H9 (cell line): ENCODE measurements around the gene OVAAL. TPM values are rescaled to one million over a fixed set of nuclear protein-coding genes. Genes with fewer than 3 reads are reported as not detected.

Source experiments
- DNase-seq: peaks from one replicate; pipeline ENCODE4 v3.0.0-alpha.2; 2017
- H2AFZ ChIP-seq: one replicate; pipeline ENCODE4 v1.6.1; 2013; ENCODE audit warnings: mild to moderate bottlenecking, low read length, control low read depth, moderate library complexity
- H2AK5ac ChIP-seq: 2 replicates; pipeline ENCODE4 v1.6.1; 2013; ENCODE audit warnings: low read length, control low read depth, mixed read lengths; ENCODE audit not compliant: insufficient read length
- H2BK120ac ChIP-seq: one replicate; pipeline ENCODE4 v1.6.1; 2013; ENCODE audit warnings: low read depth, mild to moderate bottlenecking, low read length, control low read depth, inconsistent platforms; ENCODE audit not compliant: poor library complexity, severe bottlenecking
- H2BK12ac ChIP-seq: 2 replicates; pipeline ENCODE4 v1.6.1; 2013; ENCODE audit warnings: low read length, control low read depth, mixed read lengths, low read depth; ENCODE audit not compliant: insufficient read length
- H2BK15ac ChIP-seq: 2 replicates; pipeline ENCODE4 v1.6.1; 2013; ENCODE audit warnings: low read depth, low read length, control low read depth
- H2BK20ac ChIP-seq: one replicate; pipeline ENCODE4 v1.6.1; 2013; ENCODE audit warnings: low read depth, mild to moderate bottlenecking, low read length, control low read depth, inconsistent platforms; ENCODE audit not compliant: poor library complexity, severe bottlenecking
- H2BK5ac ChIP-seq: 2 replicates; pipeline ENCODE4 v1.6.1; 2013; ENCODE audit warnings: low read length, control low read depth, mixed read lengths; ENCODE audit not compliant: insufficient read length
- H3K14ac ChIP-seq: 2 replicates; pipeline ENCODE4 v1.6.1; 2013; ENCODE audit warnings: low read length, control low read depth; ENCODE audit not compliant: insufficient read depth
- H3K18ac ChIP-seq: 2 replicates; pipeline ENCODE4 v1.6.1; 2013; ENCODE audit warnings: low read depth, mild to moderate bottlenecking, mixed read lengths, low read length, control low read depth; ENCODE audit not compliant: insufficient read length
- H3K23ac ChIP-seq: 2 replicates; pipeline ENCODE4 v1.6.1; 2013; ENCODE audit warnings: low read length, control low read depth, mixed read lengths, low read depth; ENCODE audit not compliant: insufficient read length
- H3K23me2 ChIP-seq: 2 replicates; pipeline ENCODE4 v1.6.1; 2013; ENCODE audit warnings: low read depth, mild to moderate bottlenecking, mixed read lengths, low read length, control low read depth; ENCODE audit not compliant: insufficient read length, poor library complexity, severe bottlenecking
- H3K27ac ChIP-seq: 2 replicates; pipeline ENCODE4 v1.5.1; 2013; ENCODE audit warnings: low read length, control low read depth, mixed read lengths, low read depth; ENCODE audit not compliant: insufficient read length
- H3K27me3 ChIP-seq: 2 replicates; pipeline ENCODE4 v1.6.1; 2013; ENCODE audit warnings: low read length, control low read depth, inconsistent platforms; ENCODE audit not compliant: insufficient read depth
- H3K4ac ChIP-seq: 2 replicates; pipeline ENCODE4 v1.6.1; 2013; ENCODE audit warnings: low read depth, mild to moderate bottlenecking, control low read depth, inconsistent platforms, low read length, moderate library complexity
- H3K4me1 ChIP-seq: 2 replicates; pipeline ENCODE4 v1.6.1; 2013; ENCODE audit warnings: low read length, control low read depth, inconsistent platforms; ENCODE audit not compliant: insufficient read depth
- H3K4me2 ChIP-seq: 2 replicates; pipeline ENCODE4 v1.6.1; 2013; ENCODE audit warnings: low read length, control low read depth, mixed read lengths; ENCODE audit not compliant: insufficient read length, insufficient read depth
- H3K56ac ChIP-seq: 2 replicates; pipeline ENCODE4 v1.6.1; 2013; ENCODE audit warnings: low read depth, mild to moderate bottlenecking, mixed read lengths, low read length, control low read depth; ENCODE audit not compliant: insufficient read length
- H3K79me1 ChIP-seq: 2 replicates; pipeline ENCODE4 v1.6.1; 2013; ENCODE audit warnings: low read depth, mild to moderate bottlenecking, moderate library complexity, low read length, control low read depth, inconsistent platforms; ENCODE audit not compliant: insufficient read depth, poor library complexity, severe bottlenecking
- H3K79me2 ChIP-seq: 2 replicates; pipeline ENCODE4 v1.6.1; 2013; ENCODE audit warnings: low read length, control low read depth, inconsistent platforms; ENCODE audit not compliant: insufficient read depth
- H3K9ac ChIP-seq: 2 replicates; pipeline ENCODE4 v1.6.1; 2013; ENCODE audit warnings: low read length, control low read depth, mixed read lengths; ENCODE audit not compliant: insufficient read length; ENCODE audit errors: extremely low read depth
- H3K9me3 ChIP-seq: one replicate; pipeline ENCODE4 v1.6.1; 2013; ENCODE audit warnings: low read depth, low read length, inconsistent platforms; ENCODE audit not compliant: control insufficient read depth
- H3T11ph ChIP-seq: one replicate; pipeline ENCODE4 v1.6.1; 2013; ENCODE audit warnings: mild to moderate bottlenecking, low read length, control low read depth, inconsistent platforms
- H4K20me1 ChIP-seq: one replicate; pipeline ENCODE4 v1.6.1; 2013; ENCODE audit not compliant: control insufficient read depth, insufficient read length, insufficient read depth
- H4K5ac ChIP-seq: 2 replicates; pipeline ENCODE4 v1.6.1; 2013; ENCODE audit warnings: low read depth, mild to moderate bottlenecking, mixed read lengths, low read length, control low read depth; ENCODE audit not compliant: insufficient read length
- H4K8ac ChIP-seq: replicated peaks from 2 replicates; pipeline ENCODE4 v1.6.1; 2013; ENCODE audit warnings: low read length, control low read depth, mixed read lengths, low read depth; ENCODE audit not compliant: insufficient read length
- H4K91ac ChIP-seq: 2 replicates; pipeline ENCODE4 v1.6.1; 2013; ENCODE audit warnings: low read depth, mild to moderate bottlenecking, moderate library complexity, mixed read lengths, low read length, control low read depth; ENCODE audit not compliant: insufficient read length
- H3K27ac Mint-ChIP-seq, 3 experiments: 2 replicates in 2 of 3; 3 replicates in 1 of 3; pipeline ENCODE4 v1.8.0; 2020 to 2021; ENCODE audit warnings: mixed read lengths in 3 of 3, mild to moderate bottlenecking in 1 of 3, moderate library complexity in 1 of 3
- H3K27me3 Mint-ChIP-seq: 2 replicates; pipeline ENCODE4 v1.8.0; 2021; ENCODE audit warnings: low read depth, mild to moderate bottlenecking, moderate library complexity, mixed read lengths
- H3K36me3 Mint-ChIP-seq, 3 experiments: 2 replicates in 2 of 3; 3 replicates in 1 of 3; pipeline ENCODE4 v1.8.0; 2020 to 2021; ENCODE audit warnings: low read depth in 3 of 3, mixed read lengths in 3 of 3; ENCODE audit not compliant: insufficient read depth in 1 of 3
- H3K4me1 Mint-ChIP-seq, 2 experiments: 2 replicates each; pipeline ENCODE4 v1.8.0; 2020; ENCODE audit warnings: mixed read lengths in 2 of 2
- H3K4me3 Mint-ChIP-seq, 2 experiments: 2 replicates in 1 of 2; 3 replicates in 1 of 2; pipeline ENCODE4 v1.8.0; 2020 to 2021; ENCODE audit warnings: mild to moderate bottlenecking in 2 of 2, mixed read lengths in 2 of 2, moderate library complexity in 1 of 2
- H3K9me3 Mint-ChIP-seq, 2 experiments: 2 replicates in 1 of 2; 3 replicates in 1 of 2; pipeline ENCODE4 v1.8.0; 2020; ENCODE audit warnings: mild to moderate bottlenecking in 2 of 2, mixed read lengths in 2 of 2, moderate library complexity in 1 of 2
- WGBS: extraction: QIAGEN DNeasy Blood & Tissue Kit; methylation state at CpG from one replicate; pipeline ENCODE4 v1.1.7; 2013; ENCODE audit warnings: missing lambda C conversion rate, low lambda C conversion rate, mixed read lengths; ENCODE audit not compliant: insufficient read length; ENCODE audit errors: extremely low coverage; 5-methylcytosine and 5-hydroxymethylcytosine counted together
- total RNA-seq: library from RNA; stranded (reverse); gene quantifications from 2 replicates; pipeline ENCODE4 v1.2.1, GENCODE V29; 2021
- TF ChIP-seq, protein P1 (sequence below): fragments of 200-600 bp; sonication (generic); conservative IDR thresholded peaks from 3 replicates; pipeline ENCODE4 v1.8.0; 2021; ENCODE audit warnings: antibody characterized with exemption, mild to moderate bottlenecking

OVAAL gene
- total RNA-seq, 1 experiment from 2014 or later = not detected

DNA sequence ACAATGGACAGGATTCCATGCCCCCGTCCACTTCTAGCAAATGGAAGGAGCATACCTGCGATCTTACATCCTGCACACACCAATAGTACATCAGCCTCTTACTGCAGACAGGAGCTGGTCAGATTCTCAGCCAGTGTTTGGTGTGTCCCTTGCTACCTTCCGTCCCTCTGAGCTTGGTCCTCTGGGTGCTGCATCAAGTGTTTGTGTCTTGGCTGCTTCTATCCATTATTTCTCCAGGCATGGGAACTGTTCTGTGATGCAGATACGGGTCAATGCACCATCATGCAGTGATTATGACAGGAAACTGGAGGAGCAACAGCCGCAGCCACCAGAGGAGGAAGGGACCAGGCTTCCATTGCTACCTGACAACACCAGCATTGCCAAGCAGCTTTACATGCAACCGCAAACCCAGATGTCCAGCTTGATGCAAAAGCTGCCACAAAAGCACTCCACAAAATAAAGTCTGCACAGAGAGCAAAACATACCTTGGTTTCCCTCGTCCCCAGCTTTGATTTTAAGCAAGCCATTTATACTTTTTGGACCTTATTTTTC is 21.9 kb upstream of the OVAAL start:
- Histone ChIP-seq H2BK120ac (no peak overlapping the region), H3K23me2 (no peaks in the 10 kb centered on the region), H2AK5ac (no peak overlapping the region), H3K9ac (no peak overlapping the region), H3K27ac (no peak overlapping the region), H3K18ac (no peak overlapping the region), H3K27me3 (no peaks in the 10 kb centered on the region), H3T11ph (no peak overlapping the region), H2BK15ac (no peak overlapping the region), H3K23ac (no peak overlapping the region), H2BK12ac (no peak overlapping the region), H3K79me2 (no peaks in the 10 kb centered on the region), H4K91ac (no peak overlapping the region), H3K4me2 (no peak overlapping the region), H3K4ac (no peak overlapping the region), H4K8ac (no peak overlapping the region), H2AFZ (peak overlapping the region; percentile 37), H2BK20ac (no peak overlapping the region), H4K5ac (no peak overlapping the region), H3K79me1 (no peaks in the 10 kb centered on the region), H2BK5ac (no peak overlapping the region), H3K4me1 (no peaks in the 10 kb centered on the region), H3K56ac (no peak overlapping the region), H3K9me3 (no peaks in the 10 kb centered on the region), H3K14ac (no peak overlapping the region), H4K20me1 (no peaks in the 10 kb centered on the region)
- Mint-ChIP-seq H3K4me3 (no peak overlapping the region), H3K27me3 (no peaks in the 10 kb centered on the region), H3K9me3 (no peaks in the 10 kb centered on the region), H3K36me3 (no peaks in the 10 kb centered on the region), H3K4me1 (peaks cover 2 to 7% of the 10 kb centered on the region in 2 experiments), H3K27ac (no peak overlapping the region)
- no peak for DNase-seq
- TF ChIP-seq, protein P1, sequence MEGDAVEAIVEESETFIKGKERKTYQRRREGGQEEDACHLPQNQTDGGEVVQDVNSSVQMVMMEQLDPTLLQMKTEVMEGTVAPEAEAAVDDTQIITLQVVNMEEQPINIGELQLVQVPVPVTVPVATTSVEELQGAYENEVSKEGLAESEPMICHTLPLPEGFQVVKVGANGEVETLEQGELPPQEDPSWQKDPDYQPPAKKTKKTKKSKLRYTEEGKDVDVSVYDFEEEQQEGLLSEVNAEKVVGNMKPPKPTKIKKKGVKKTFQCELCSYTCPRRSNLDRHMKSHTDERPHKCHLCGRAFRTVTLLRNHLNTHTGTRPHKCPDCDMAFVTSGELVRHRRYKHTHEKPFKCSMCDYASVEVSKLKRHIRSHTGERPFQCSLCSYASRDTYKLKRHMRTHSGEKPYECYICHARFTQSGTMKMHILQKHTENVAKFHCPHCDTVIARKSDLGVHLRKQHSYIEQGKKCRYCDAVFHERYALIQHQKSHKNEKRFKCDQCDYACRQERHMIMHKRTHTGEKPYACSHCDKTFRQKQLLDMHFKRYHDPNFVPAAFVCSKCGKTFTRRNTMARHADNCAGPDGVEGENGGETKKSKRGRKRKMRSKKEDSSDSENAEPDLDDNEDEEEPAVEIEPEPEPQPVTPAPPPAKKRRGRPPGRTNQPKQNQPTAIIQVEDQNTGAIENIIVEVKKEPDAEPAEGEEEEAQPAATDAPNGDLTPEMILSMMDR = no peak
- WGBS = no CpG with 5 or more reads among the region's 7 CpGs
